Measurements from ENCODE around the gene SWI5. TPM values are rescaled to one million over a fixed set of nuclear protein-coding genes. Genes with fewer than 3 reads are reported as not detected.
"Not testable (repeated sequence)": the region's sequence is repeated elsewhere in the genome, so short reads cannot be mapped to it uniquely, and the experiment has no call there.

Gene SWI5
- 15.8 and 16.4 TPM in 2 replicates for total RNA-seq

- peak; percentile 98 to 100 for DNase-seq (ENCODE audit: low read depth in 2 of 2)
Measured at GRCh38 chr9:128276008-128276573, at the start of gene SWI5. Gene SWI5, plus strand, starts transcription at chr9:128276276.

GRCh38 chr9:128226412-128226801, 49.7 kb upstream of the SWI5 start:
- DNase-seq (ENCODE audit: low read depth in 2 of 2) = no peak

- not testable (repeated sequence) for DNase-seq (ENCODE audit: low read depth in 2 of 2)
Measured at GRCh38 chr9:128230897-128231296, 45.2 kb upstream of the SWI5 start.

GRCh38 chr9:128231638-128232527, 44.2 kb upstream of the SWI5 start:
- no peak for DNase-seq (ENCODE audit: low read depth in 2 of 2)

GRCh38 chr9:128232528-128233428, 43.3 kb upstream of the SWI5 start:
- DNase-seq (ENCODE audit: low read depth in 2 of 2) = no peak

GRCh38 chr9:128233817-128234406, 42.2 kb upstream of the SWI5 start:
- DNase-seq (ENCODE audit: low read depth in 2 of 2) = no peak

- DNase-seq (ENCODE audit: low read depth in 2 of 2) = no peak
Measured at GRCh38 chr9:128242124-128242523, 34.0 kb upstream of the SWI5 start.

GRCh38 chr9:128242828-128243214, 33.3 kb upstream of the SWI5 start:
- DNase-seq (ENCODE audit: low read depth in 2 of 2) = no peak

GRCh38 chr9:128243215-128244018, 32.7 kb upstream of the SWI5 start:
- DNase-seq (ENCODE audit: low read depth in 2 of 2) = no peak

GRCh38 chr9:128244091-128244836, 31.8 kb upstream of the SWI5 start:
- DNase-seq (ENCODE audit: low read depth in 2 of 2) = no peak

GRCh38 chr9:128244837-128245231, 31.2 kb upstream of the SWI5 start:
- peak in 1 of 2 donors; percentile 17 for DNase-seq (ENCODE audit: low read depth in 2 of 2)

GRCh38 chr9:128245421-128246151, 30.5 kb upstream of the SWI5 start:
- DNase-seq (ENCODE audit: low read depth in 2 of 2) = peak in 1 of 2 donors; percentile 71

- DNase-seq (ENCODE audit: low read depth in 2 of 2) = no peak
Measured at GRCh38 chr9:128246471-128246870, 29.6 kb upstream of the SWI5 start.

- no peak for DNase-seq (ENCODE audit: low read depth in 2 of 2)
Measured at GRCh38 chr9:128247226-128247803, 28.8 kb upstream of the SWI5 start.

- DNase-seq (ENCODE audit: low read depth in 2 of 2) = no peak
Measured at GRCh38 chr9:128249558-128249907, 26.5 kb upstream of the SWI5 start.

- peak; percentile 38 to 89 for DNase-seq (ENCODE audit: low read depth in 2 of 2)
Measured at GRCh38 chr9:128249908-128250838, 25.9 kb upstream of the SWI5 start.

- no peak for DNase-seq (ENCODE audit: low read depth in 2 of 2)
Measured at GRCh38 chr9:128250839-128251731, 25.0 kb upstream of the SWI5 start.

All from dermis microvascular lymphatic vessel endothelial cell (primary cell).